ENCODE measurements around the gene C10orf71.

DNA sequence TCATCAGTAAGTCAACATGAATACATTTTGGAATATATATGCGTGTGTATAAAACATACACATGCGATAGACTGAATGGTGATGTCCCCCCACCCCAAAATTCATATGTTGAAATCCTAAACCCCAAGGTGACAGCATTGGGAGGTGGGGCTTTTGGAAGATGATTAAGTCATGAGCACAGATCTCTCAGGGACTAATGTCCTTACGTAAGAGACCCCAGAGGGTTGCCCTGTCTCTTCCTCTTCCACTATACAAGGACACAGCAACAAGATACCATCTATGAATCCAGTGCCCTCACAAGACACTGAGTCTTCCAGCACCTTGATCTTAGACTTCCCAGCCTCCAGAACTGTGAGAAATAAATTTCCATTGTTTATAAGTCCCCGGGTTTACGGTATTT lies 74.4 kb downstream of the C10orf71 start:
- TF ChIP-seq CHD2 (IDR thresholded peaks at IDR 0.05; ENCODE audit: low read length, partially characterized antibody), result no peak
- no peak for TF ChIP-seq CTCF (IDR thresholded peaks at IDR 0.05)
- TF ChIP-seq, protein P1, sequence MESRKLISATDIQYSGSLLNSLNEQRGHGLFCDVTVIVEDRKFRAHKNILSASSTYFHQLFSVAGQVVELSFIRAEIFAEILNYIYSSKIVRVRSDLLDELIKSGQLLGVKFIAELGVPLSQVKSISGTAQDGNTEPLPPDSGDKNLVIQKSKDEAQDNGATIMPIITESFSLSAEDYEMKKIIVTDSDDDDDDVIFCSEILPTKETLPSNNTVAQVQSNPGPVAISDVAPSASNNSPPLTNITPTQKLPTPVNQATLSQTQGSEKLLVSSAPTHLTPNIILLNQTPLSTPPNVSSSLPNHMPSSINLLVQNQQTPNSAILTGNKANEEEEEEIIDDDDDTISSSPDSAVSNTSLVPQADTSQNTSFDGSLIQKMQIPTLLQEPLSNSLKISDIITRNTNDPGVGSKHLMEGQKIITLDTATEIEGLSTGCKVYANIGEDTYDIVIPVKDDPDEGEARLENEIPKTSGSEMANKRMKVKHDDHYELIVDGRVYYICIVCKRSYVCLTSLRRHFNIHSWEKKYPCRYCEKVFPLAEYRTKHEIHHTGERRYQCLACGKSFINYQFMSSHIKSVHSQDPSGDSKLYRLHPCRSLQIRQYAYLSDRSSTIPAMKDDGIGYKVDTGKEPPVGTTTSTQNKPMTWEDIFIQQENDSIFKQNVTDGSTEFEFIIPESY (IDR thresholded peaks at IDR 0.05; ENCODE audit: borderline replicate concordance, low read depth), result no peak
- no peak for TF ChIP-seq NFIC (IDR thresholded peaks at IDR 0.05; ENCODE audit: borderline replicate concordance)
- TF ChIP-seq TCF12 (IDR thresholded peaks at IDR 0.05), result no peak
- TF ChIP-seq POLR2AphosphoS5 (IDR thresholded peaks at IDR 0.05; ENCODE audit: low read depth, low read length), result no peak
- no peak for TF ChIP-seq USF2 (IDR thresholded peaks at IDR 0.05; ENCODE audit: borderline replicate concordance, low read depth, low read length)
- TF ChIP-seq, protein P2, sequence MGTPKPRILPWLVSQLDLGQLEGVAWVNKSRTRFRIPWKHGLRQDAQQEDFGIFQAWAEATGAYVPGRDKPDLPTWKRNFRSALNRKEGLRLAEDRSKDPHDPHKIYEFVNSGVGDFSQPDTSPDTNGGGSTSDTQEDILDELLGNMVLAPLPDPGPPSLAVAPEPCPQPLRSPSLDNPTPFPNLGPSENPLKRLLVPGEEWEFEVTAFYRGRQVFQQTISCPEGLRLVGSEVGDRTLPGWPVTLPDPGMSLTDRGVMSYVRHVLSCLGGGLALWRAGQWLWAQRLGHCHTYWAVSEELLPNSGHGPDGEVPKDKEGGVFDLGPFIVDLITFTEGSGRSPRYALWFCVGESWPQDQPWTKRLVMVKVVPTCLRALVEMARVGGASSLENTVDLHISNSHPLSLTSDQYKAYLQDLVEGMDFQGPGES (IDR thresholded peaks at IDR 0.05; ENCODE audit: low read depth, low read length), result no peak
- TF ChIP-seq, protein P3, sequence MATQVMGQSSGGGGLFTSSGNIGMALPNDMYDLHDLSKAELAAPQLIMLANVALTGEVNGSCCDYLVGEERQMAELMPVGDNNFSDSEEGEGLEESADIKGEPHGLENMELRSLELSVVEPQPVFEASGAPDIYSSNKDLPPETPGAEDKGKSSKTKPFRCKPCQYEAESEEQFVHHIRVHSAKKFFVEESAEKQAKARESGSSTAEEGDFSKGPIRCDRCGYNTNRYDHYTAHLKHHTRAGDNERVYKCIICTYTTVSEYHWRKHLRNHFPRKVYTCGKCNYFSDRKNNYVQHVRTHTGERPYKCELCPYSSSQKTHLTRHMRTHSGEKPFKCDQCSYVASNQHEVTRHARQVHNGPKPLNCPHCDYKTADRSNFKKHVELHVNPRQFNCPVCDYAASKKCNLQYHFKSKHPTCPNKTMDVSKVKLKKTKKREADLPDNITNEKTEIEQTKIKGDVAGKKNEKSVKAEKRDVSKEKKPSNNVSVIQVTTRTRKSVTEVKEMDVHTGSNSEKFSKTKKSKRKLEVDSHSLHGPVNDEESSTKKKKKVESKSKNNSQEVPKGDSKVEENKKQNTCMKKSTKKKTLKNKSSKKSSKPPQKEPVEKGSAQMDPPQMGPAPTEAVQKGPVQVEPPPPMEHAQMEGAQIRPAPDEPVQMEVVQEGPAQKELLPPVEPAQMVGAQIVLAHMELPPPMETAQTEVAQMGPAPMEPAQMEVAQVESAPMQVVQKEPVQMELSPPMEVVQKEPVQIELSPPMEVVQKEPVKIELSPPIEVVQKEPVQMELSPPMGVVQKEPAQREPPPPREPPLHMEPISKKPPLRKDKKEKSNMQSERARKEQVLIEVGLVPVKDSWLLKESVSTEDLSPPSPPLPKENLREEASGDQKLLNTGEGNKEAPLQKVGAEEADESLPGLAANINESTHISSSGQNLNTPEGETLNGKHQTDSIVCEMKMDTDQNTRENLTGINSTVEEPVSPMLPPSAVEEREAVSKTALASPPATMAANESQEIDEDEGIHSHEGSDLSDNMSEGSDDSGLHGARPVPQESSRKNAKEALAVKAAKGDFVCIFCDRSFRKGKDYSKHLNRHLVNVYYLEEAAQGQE (IDR thresholded peaks at IDR 0.05; ENCODE audit: low read depth, low read length), result no peak
- no peak for TF ChIP-seq TEAD4 (IDR thresholded peaks at IDR 0.05; ENCODE audit: borderline replicate concordance, insufficient read depth)
- TF ChIP-seq TAF1 (IDR thresholded peaks at IDR 0.05; ENCODE audit: borderline replicate concordance, low read depth, low read length), result no peak
- TF ChIP-seq FOSL2 (IDR thresholded peaks at IDR 0.05; ENCODE audit: borderline replicate concordance, low read depth), result no peak
- TF ChIP-seq, protein P4, sequence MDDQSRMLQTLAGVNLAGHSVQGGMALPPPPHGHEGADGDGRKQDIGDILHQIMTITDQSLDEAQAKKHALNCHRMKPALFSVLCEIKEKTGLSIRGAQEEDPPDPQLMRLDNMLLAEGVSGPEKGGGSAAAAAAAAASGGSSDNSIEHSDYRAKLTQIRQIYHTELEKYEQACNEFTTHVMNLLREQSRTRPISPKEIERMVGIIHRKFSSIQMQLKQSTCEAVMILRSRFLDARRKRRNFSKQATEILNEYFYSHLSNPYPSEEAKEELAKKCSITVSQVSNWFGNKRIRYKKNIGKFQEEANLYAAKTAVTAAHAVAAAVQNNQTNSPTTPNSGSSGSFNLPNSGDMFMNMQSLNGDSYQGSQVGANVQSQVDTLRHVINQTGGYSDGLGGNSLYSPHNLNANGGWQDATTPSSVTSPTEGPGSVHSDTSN (IDR thresholded peaks at IDR 0.05), result no peak
- TF ChIP-seq EZH2phosphoT487 (IDR thresholded peaks at IDR 0.05; ENCODE audit: borderline replicate concordance, low read depth), result no peak

Data from SK-N-SH (cell line).